Thyroid gland (tissue), 4 donors: ENCODE results near the gene NRIP1. TPM values are rescaled to one million over a fixed set of nuclear protein-coding genes. Genes with fewer than 3 reads are reported as not detected.

ENCODE experiments used
- DNase-seq, 2 donors: peaks; one replicate each; pipeline ENCODE4 v3.0.0-alpha.2; 2019
- H3K27ac ChIP-seq, 3 donors: fragments of 200-600 bp; sonication (generic); 1 replicate in 2 of 3; 2 replicates in 1 of 3; pipeline ENCODE4 v1.5.1; 2016 to 2019; ENCODE audit warnings: mild to moderate bottlenecking in 1 of 3, moderate library complexity in 1 of 3
- H3K27me3 ChIP-seq: fragments of 200-600 bp; sonication (generic); one replicate; pipeline ENCODE4 v1.5.1; 2019
- H3K36me3 ChIP-seq, 2 donors: fragments of 200-600 bp; sonication (generic); one replicate each; pipeline ENCODE4 v1.5.1; 2016 to 2019
- H3K4me1 ChIP-seq, 2 donors: fragments of 200-600 bp; sonication (generic); one replicate each; pipeline ENCODE4 v1.5.1; 2017 to 2019
- H3K4me3 ChIP-seq, 3 donors: fragments of 200-600 bp; sonication (generic); replicated peaks in 1 of 3; 1 replicate in 2 of 3; 2 replicates in 1 of 3; pipeline ENCODE4 v1.5.1; 2016; ENCODE audit warnings: mild to moderate bottlenecking in 1 of 3
- H3K9me3 ChIP-seq: fragments of 200-600 bp; sonication (generic); one replicate; pipeline ENCODE4 v1.5.1; 2017
- CTCF ChIP-seq, 6 experiments: fragments of 200-600 bp in 3 of 6; fragments of 450-650 bp in 3 of 6; sonication (generic) in 3 of 6; IDR thresholded peaks; one replicate each; pipeline ENCODE4 v1.5.1; 2016 to 2019; ENCODE audit warnings: antibody characterized with exemption in 6 of 6, mild to moderate bottlenecking in 2 of 6, inconsistent platforms in 1 of 6, moderate library complexity in 1 of 6
- POLR2A ChIP-seq, 2 donors: fragments of 450-650 bp; IDR thresholded peaks; one replicate each; pipeline ENCODE4 v1.6.1; 2017; ENCODE audit warnings: antibody characterized with exemption in 2 of 2, mild to moderate bottlenecking in 2 of 2, moderate library complexity in 1 of 2
- WGBS, 2 donors: methylation state at CpG; one replicate each; pipeline ENCODE4 v1.1.5; 2017; 5-methylcytosine and 5-hydroxymethylcytosine counted together
- intact Hi-C: fragments of 100-400 bp; cut with DNase I; formaldehyde crosslinking; loops from one replicate; pipeline ENCODE4 v1.15.1; 2023
- total RNA-seq, 4 donors: library from RNA; depleted of rRNA; stranded (reverse); fragments of >200 nt; gene quantifications; one replicate each; pipeline ENCODE4 v1.2.3, GENCODE V29; 2016

NRIP1 gene
- total RNA-seq, 4 donors from 2014 or later = 19.4 to 37.5 (median 28.2) TPM

GRCh38 chr21:14961502-14961901 lies 103.3 kb downstream of the NRIP1 start:
- Histone ChIP-seq H3K27ac (no peak overlapping the region), H3K4me3 (no peak overlapping the region), H3K4me1 (peaks cover 4 to 10% of the 10 kb centered on the region in 2 donors), H3K9me3 (no peaks in the 10 kb centered on the region), H3K27me3 (no peaks in the 10 kb centered on the region), H3K36me3 (no peaks in the 10 kb centered on the region)
- TF ChIP-seq POLR2A (IDR thresholded peaks at IDR 0.05) (no peak), CTCF (IDR thresholded peaks at IDR 0.05) (no peak)
- no peak for DNase-seq
- WGBS, 2 donors = 95 to 96% methylated on average over 3 of the region's 3 CpGs
- intact Hi-C loops = no loop called here

GRCh38 chr21:14959343-14959742 lies 105.5 kb downstream of the NRIP1 start:
- no peak for DNase-seq
- no peaks in the 10 kb centered on the region for H3K27me3 ChIP-seq
- H3K4me1 ChIP-seq = peaks cover 4 to 10% of the 10 kb centered on the region in 2 donors
- H3K9me3 ChIP-seq = no peaks in the 10 kb centered on the region
- no peak overlapping the region for H3K4me3 ChIP-seq
- intact Hi-C loops = no loop called here
- 62 to 66% methylated on average over 3 of the region's 3 CpGs for WGBS, 2 donors
- TF ChIP-seq CTCF (IDR thresholded peaks at IDR 0.05) (no peak), POLR2A (IDR thresholded peaks at IDR 0.05) (no peak)
- no peaks in the 10 kb centered on the region for H3K36me3 ChIP-seq
- H3K27ac ChIP-seq = no peak overlapping the region

GRCh38 chr21:14957836-14958235 lies 107.0 kb downstream of the NRIP1 start:
- intact Hi-C loops = no loop called here
- Histone ChIP-seq H3K36me3 (no peaks in the 10 kb centered on the region), H3K27ac (no peak overlapping the region), H3K27me3 (no peaks in the 10 kb centered on the region), H3K4me3 (no peak overlapping the region), H3K9me3 (no peaks in the 10 kb centered on the region), H3K4me1 (peaks cover 0 to 8% of the 10 kb centered on the region in 2 donors)
- WGBS, 2 donors = 97 to 98% methylated on average over 1 of the region's 1 CpG
- no peak for TF ChIP-seq CTCF (IDR thresholded peaks at IDR 0.05)
- no peak for TF ChIP-seq POLR2A (IDR thresholded peaks at IDR 0.05)
- DNase-seq = no peak

GRCh38 chr21:14956807-14957206 lies 108.0 kb downstream of the NRIP1 start:
- Histone ChIP-seq H3K4me3 (no peak overlapping the region), H3K27ac (no peak overlapping the region), H3K4me1 (no peaks in the 10 kb centered on the region), H3K27me3 (no peaks in the 10 kb centered on the region), H3K9me3 (no peaks in the 10 kb centered on the region), H3K36me3 (no peaks in the 10 kb centered on the region)
- intact Hi-C loops = no loop called here
- TF ChIP-seq CTCF (IDR thresholded peaks at IDR 0.05) = no peak
- TF ChIP-seq POLR2A (IDR thresholded peaks at IDR 0.05) = no peak
- DNase-seq = no peak
- 71 to 72% methylated on average over 4 of the region's 4 CpGs for WGBS, 2 donors

- H3K9me3 ChIP-seq = no peaks in the 10 kb centered on the region
- no peak overlapping the region for H3K4me3 ChIP-seq
- WGBS, 2 donors = 79 to 81% methylated on average over 6 of the region's 6 CpGs
- no peaks in the 10 kb centered on the region for H3K4me1 ChIP-seq
- H3K36me3 ChIP-seq = no peaks in the 10 kb centered on the region
- TF ChIP-seq POLR2A (IDR thresholded peaks at IDR 0.05) (no peak), CTCF (IDR thresholded peaks at IDR 0.05) (no peak)
- H3K27ac ChIP-seq = no peak overlapping the region
- no peak for DNase-seq
- H3K27me3 ChIP-seq = no peaks in the 10 kb centered on the region
- intact Hi-C loops = no loop called here
Observed at GRCh38 chr21:14955936-14956520, 108.8 kb downstream of the NRIP1 start.
